Measurements from ENCODE around the gene BCL11A.

DNA sequence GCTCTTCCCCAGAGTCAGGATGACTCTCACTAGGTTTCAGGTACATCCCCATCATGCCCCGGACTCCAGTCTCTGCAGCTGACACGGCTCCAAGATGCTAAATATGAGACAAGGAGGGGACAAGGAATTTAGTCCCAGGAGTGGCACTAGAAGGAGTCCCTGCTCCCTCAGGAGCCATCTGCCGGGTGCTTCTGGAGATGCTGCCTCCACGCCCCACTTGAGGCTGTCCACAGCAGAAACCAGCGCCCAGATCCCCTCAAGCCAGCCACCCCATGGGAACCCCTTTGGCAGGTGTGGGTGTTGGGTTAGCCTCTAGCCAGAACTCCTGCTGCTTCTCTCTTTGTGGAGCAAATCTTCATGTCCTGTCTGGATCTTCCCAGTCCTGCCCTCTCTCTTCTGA, 40.3 kb downstream of the BCL11A start:
- TF ChIP-seq, protein P1, sequence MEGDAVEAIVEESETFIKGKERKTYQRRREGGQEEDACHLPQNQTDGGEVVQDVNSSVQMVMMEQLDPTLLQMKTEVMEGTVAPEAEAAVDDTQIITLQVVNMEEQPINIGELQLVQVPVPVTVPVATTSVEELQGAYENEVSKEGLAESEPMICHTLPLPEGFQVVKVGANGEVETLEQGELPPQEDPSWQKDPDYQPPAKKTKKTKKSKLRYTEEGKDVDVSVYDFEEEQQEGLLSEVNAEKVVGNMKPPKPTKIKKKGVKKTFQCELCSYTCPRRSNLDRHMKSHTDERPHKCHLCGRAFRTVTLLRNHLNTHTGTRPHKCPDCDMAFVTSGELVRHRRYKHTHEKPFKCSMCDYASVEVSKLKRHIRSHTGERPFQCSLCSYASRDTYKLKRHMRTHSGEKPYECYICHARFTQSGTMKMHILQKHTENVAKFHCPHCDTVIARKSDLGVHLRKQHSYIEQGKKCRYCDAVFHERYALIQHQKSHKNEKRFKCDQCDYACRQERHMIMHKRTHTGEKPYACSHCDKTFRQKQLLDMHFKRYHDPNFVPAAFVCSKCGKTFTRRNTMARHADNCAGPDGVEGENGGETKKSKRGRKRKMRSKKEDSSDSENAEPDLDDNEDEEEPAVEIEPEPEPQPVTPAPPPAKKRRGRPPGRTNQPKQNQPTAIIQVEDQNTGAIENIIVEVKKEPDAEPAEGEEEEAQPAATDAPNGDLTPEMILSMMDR (conservative IDR thresholded peaks at IDR 0.05; ENCODE audit: low read depth, low read length): no peak
- TF ChIP-seq EZH2 (IDR thresholded peaks at IDR 0.05; ENCODE audit: borderline replicate concordance, low read depth, low read length, poor library complexity, severe bottlenecking): no peak

Measured in A673 (cell line).